Ishikawa (cell line): ENCODE results near the gene ANKRD40.

Source experiments
- CEBPB ChIP-seq: IDR thresholded peaks from 2 replicates; pipeline ENCODE4 v1.6.1; 2012
- EGR1 ChIP-seq: IDR thresholded peaks from 2 replicates; pipeline ENCODE4 v1.6.1; 2012
- EP300 ChIP-seq: IDR thresholded peaks from 2 replicates; pipeline ENCODE4 v1.6.1; 2012; ENCODE audit warnings: borderline replicate concordance
- FOXM1 ChIP-seq: IDR thresholded peaks from 2 replicates; pipeline ENCODE4 v1.6.1; 2012; ENCODE audit warnings: low read depth, borderline replicate concordance
- MAX ChIP-seq: IDR thresholded peaks from 2 replicates; pipeline ENCODE4 v1.6.1; 2012
- REST ChIP-seq: IDR thresholded peaks from 2 replicates; pipeline ENCODE4 v1.6.1; 2012; ENCODE audit warnings: low read depth, mild to moderate bottlenecking
- TAF1 ChIP-seq: IDR thresholded peaks from 2 replicates; pipeline ENCODE4 v1.6.1; 2012; ENCODE audit warnings: low read depth, mild to moderate bottlenecking
- TEAD4 ChIP-seq: IDR thresholded peaks from 2 replicates; pipeline ENCODE4 v1.6.1; 2012
- YY1 ChIP-seq: IDR thresholded peaks from 2 replicates; pipeline ENCODE4 v1.6.1; 2012; ENCODE audit warnings: low read depth

GRCh38 chr17:50660042-50660886 lies 47.5 kb downstream of the ANKRD40 start:
- TF ChIP-seq CEBPB (0 out of 2 replicates have a peak, but pooled peaks have one; percentile 25), EP300 (no peak), TAF1 (no peak), REST (no peak), MAX (no peak), TEAD4 (no peak), EGR1 (no peak), YY1 (no peak), FOXM1 (no peak)
